Neutrophil (primary cell): ENCODE measurements around the gene DACT2.

Source experiments
- H3K27ac ChIP-seq: fragments of 200-600 bp; sonication (generic); 2 replicates; pipeline ENCODE4 v1.5.1; 2016; ENCODE audit warnings: mild to moderate bottlenecking, moderate library complexity
- H3K27me3 ChIP-seq: fragments of 200-600 bp; sonication (generic); 2 replicates; pipeline ENCODE4 v1.6.0; 2016; ENCODE audit warnings: mild to moderate bottlenecking
- H3K36me3 ChIP-seq: fragments of 200-600 bp; sonication (generic); 2 replicates; pipeline ENCODE4 v1.5.1; 2017
- H3K4me1 ChIP-seq, 2 experiments: fragments of 200-600 bp in 1 of 2; sonication (generic) in 1 of 2; 1 replicate in 1 of 2; 2 replicates in 1 of 2; pipeline versions ENCODE4 v1.5.1 to v1.6.1; 2013 to 2016; ENCODE audit warnings: low read depth in 1 of 2, low read length in 1 of 2, mild to moderate bottlenecking in 1 of 2, moderate library complexity in 1 of 2; ENCODE audit not compliant: control insufficient read depth in 1 of 2, insufficient read depth in 1 of 2
- H3K4me3 ChIP-seq, 2 experiments: fragments of 200-600 bp in 1 of 2; sonication (generic) in 1 of 2; 1 replicate in 1 of 2; 2 replicates in 1 of 2; pipeline ENCODE4 v1.5.1; 2013 to 2016; ENCODE audit warnings: low read depth in 1 of 2, low read length in 1 of 2, mild to moderate bottlenecking in 1 of 2, moderate library complexity in 1 of 2
- H3K9me3 ChIP-seq: fragments of 200-600 bp; sonication (generic); 2 replicates; pipeline ENCODE4 v1.5.1; 2016
- TF ChIP-seq, protein P1 (sequence below): fragments of 200-600 bp; sonication (generic); IDR thresholded peaks from 2 replicates; pipeline ENCODE4 v1.5.1; 2016; ENCODE audit warnings: antibody characterized with exemption

Gene DACT2

DNA sequence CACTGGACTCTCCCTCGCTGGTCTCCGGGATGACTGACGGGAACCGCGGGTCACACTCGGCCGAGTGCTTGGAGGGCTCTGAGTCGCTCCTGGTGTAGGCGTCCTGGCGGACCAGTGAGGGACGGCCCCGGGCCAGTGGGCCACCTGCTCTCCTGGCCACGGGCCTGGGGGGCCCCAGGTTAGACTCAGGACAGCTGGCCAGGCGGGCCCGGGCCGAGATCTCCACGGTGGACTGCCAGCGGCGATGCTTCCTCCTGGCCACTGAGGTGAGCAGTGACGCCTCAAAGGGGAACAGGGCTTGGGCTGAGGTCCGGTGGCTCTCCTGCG is 11.9 kb downstream of the DACT2 start:
- H3K36me3 ChIP-seq = no peaks in the 10 kb centered on the region
- H3K27me3 ChIP-seq = peaks cover 7% of the 10 kb centered on the region
- H3K27ac ChIP-seq = no peak overlapping the region
- H3K4me1 ChIP-seq = no peaks in the 10 kb centered on the region
- H3K9me3 ChIP-seq = no peaks in the 10 kb centered on the region
- H3K4me3 ChIP-seq = no peak overlapping the region
- TF ChIP-seq, protein P1, sequence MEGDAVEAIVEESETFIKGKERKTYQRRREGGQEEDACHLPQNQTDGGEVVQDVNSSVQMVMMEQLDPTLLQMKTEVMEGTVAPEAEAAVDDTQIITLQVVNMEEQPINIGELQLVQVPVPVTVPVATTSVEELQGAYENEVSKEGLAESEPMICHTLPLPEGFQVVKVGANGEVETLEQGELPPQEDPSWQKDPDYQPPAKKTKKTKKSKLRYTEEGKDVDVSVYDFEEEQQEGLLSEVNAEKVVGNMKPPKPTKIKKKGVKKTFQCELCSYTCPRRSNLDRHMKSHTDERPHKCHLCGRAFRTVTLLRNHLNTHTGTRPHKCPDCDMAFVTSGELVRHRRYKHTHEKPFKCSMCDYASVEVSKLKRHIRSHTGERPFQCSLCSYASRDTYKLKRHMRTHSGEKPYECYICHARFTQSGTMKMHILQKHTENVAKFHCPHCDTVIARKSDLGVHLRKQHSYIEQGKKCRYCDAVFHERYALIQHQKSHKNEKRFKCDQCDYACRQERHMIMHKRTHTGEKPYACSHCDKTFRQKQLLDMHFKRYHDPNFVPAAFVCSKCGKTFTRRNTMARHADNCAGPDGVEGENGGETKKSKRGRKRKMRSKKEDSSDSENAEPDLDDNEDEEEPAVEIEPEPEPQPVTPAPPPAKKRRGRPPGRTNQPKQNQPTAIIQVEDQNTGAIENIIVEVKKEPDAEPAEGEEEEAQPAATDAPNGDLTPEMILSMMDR = no peak

DNA sequence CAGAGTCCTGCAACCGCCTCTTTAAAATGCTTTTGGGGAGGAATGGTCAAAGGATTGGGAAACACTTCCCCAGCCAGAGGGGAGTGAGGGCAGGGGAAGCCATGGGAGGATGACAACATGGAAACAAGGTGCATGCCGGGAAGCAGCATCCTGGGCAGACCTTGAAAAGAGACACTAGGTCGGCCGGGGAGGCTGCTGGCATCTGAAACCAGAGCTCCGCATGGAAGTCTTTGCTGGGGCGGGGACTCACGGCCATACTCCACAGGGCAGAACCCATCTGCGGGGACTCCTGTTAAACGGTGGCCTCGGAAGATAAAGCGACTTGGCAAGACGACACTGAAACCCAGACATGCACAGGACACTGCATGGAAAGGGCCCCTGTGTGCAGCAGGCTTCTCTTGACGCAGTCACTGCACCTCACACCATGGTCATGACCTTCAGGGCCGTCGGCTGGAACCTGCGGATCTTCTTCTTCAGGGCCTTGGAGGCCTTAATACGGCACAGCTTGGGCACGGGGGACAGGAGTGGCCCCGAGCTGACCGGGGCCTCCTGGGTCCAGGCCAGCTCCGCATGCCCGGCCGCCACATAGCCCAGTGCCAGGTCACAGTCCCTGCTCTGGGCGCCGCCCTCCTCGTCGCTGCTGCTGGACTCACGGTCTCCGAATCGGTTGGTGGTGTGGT is 12.4 kb downstream of the DACT2 start:
- Histone ChIP-seq H3K36me3 (no peaks in the 10 kb centered on the region), H3K9me3 (no peaks in the 10 kb centered on the region)

DNA sequence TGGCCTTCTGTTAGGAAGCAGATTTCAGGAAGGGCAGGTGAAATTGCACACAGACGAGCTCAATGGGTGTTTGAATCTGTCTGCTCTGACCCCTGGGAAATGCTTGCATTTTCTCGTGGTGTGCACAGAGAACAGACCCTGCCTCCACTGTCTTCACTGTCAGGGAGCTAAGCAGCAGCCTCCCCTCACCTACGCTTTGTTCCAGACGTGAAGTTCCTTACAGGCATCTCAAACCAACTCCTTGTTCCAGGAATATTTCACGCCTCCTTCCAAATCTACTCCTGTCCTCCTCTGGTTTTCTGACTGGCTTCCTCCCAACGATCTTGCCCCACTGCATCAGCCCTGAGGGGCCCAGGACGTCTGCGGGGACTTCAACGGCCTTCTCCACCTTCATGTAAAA is 13.7 kb downstream of the DACT2 start:
- Histone ChIP-seq H3K9me3 (no peaks in the 10 kb centered on the region), H3K27ac (no peak overlapping the region), H3K4me1 (no peaks in the 10 kb centered on the region), H3K36me3 (no peaks in the 10 kb centered on the region), H3K27me3 (peaks cover 24% of the 10 kb centered on the region), H3K4me3 (no peak overlapping the region)
- TF ChIP-seq, protein P1 = no peak

More for the DNA sequence above, 12.4 kb downstream of the DACT2 start:
- Histone ChIP-seq H3K4me1 (no peaks in the 10 kb centered on the region), H3K27me3 (peaks cover 12% of the 10 kb centered on the region), H3K27ac (no peak overlapping the region), H3K4me3 (no peak overlapping the region)
- TF ChIP-seq, protein P1 = no peak

DNA sequence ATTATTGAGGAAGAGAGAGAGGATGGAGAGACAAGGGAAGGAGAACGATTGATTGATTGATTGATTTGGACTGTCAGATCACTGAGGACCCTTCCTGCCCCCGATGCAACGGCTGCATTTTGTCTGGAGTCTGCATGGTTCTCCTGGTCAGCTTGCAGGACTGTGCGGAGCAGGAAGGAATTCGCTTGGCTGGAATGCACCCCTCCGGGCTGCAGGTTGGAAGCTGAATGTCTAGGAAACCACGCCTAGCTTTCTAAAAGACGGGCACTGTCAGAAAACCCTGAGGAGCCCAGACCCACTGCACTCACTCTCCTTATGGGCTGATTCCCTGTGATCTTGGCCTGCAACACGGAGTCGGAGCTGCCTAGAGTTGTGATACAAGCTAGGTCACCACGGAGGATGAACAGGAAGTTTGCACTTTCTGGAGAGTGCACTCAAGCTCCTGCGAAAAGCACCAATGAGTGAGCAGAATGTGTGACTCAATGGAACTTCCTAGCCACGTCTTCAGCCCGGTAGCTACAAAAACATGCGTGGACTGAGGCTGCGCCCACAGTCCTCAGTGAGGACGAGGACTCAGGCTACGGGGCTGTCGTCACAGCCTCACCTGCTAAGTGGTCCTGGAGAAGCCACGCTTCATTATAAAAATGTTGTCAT is 14.4 kb downstream of the DACT2 start:
- H3K27me3 ChIP-seq = peaks cover 24% of the 10 kb centered on the region
- H3K27ac ChIP-seq = no peak overlapping the region
- H3K9me3 ChIP-seq = no peaks in the 10 kb centered on the region
- no peaks in the 10 kb centered on the region for H3K36me3 ChIP-seq
- TF ChIP-seq, protein P1 = no peak
- H3K4me1 ChIP-seq = no peaks in the 10 kb centered on the region
- H3K4me3 ChIP-seq = no peak overlapping the region

DNA sequence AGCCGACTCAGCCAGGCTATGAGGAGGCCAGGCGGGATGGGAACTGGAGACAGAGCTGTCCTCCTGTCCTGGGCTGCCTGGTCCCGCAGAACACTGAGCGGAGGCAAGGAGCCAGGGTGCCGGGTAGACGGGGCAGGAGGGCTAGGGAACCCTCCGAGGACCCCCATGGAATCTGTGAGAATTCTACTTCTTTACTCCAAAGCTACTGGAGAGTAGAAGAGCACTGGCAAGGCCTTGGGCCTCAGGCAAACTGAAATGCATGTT is 14.9 kb downstream of the DACT2 start:
- Histone ChIP-seq H3K4me1 (no peaks in the 10 kb centered on the region), H3K27me3 (peaks cover 24% of the 10 kb centered on the region), H3K4me3 (no peak overlapping the region), H3K36me3 (no peaks in the 10 kb centered on the region), H3K27ac (no peak overlapping the region), H3K9me3 (no peaks in the 10 kb centered on the region)
- TF ChIP-seq, protein P1 = no peak
